PC-3 (cell line): ENCODE data around the gene TCEANC.

Source experiments
- CTCF ChIP-seq: fragments of 300-600 bp; sonication (generic); conservative IDR thresholded peaks from 2 replicates; pipeline ENCODE4 v1.5.1; 2017; ENCODE audit warnings: antibody characterized with exemption, low read depth, mild to moderate bottlenecking, low read length
- EZH2 ChIP-seq: fragments of 300-600 bp; sonication (generic); IDR thresholded peaks from one replicate; pipeline ENCODE4 v1.6.1; 2017; ENCODE audit warnings: antibody characterized with exemption, mild to moderate bottlenecking, low read length; ENCODE audit not compliant: unreplicated experiment
- EZH2phosphoT487 ChIP-seq: fragments of 300-600 bp; sonication (generic); IDR thresholded peaks from 2 replicates; pipeline ENCODE4 v1.6.1; 2018; ENCODE audit warnings: mild to moderate bottlenecking, antibody characterized with exemption, low read length, borderline replicate concordance

- TF ChIP-seq CTCF, result no peak
- no peak for TF ChIP-seq EZH2
- TF ChIP-seq EZH2phosphoT487, result no peak
These were observed 39.0 kb downstream of the TCEANC start for GRCh38 chrX:13691841-13692371.
